ENCODE measurements around the gene THRB.

GRCh38 chr3:24323272-24323671, 171.4 kb downstream of the THRB start:
- no peak for TF ChIP-seq POLR2A (IDR thresholded peaks at IDR 0.05)
- TF ChIP-seq, protein P1, sequence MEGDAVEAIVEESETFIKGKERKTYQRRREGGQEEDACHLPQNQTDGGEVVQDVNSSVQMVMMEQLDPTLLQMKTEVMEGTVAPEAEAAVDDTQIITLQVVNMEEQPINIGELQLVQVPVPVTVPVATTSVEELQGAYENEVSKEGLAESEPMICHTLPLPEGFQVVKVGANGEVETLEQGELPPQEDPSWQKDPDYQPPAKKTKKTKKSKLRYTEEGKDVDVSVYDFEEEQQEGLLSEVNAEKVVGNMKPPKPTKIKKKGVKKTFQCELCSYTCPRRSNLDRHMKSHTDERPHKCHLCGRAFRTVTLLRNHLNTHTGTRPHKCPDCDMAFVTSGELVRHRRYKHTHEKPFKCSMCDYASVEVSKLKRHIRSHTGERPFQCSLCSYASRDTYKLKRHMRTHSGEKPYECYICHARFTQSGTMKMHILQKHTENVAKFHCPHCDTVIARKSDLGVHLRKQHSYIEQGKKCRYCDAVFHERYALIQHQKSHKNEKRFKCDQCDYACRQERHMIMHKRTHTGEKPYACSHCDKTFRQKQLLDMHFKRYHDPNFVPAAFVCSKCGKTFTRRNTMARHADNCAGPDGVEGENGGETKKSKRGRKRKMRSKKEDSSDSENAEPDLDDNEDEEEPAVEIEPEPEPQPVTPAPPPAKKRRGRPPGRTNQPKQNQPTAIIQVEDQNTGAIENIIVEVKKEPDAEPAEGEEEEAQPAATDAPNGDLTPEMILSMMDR (IDR thresholded peaks at IDR 0.05): no peak
- no peak for TF ChIP-seq POLR2AphosphoS5 (IDR thresholded peaks at IDR 0.05)
- no peak for TF ChIP-seq EP300 (IDR thresholded peaks at IDR 0.05; ENCODE audit: low read depth)
